HG03442 (cell line): Measurements from ENCODE around the gene KMT2C.
"Not testable (repeated sequence)": the region's sequence is repeated elsewhere in the genome, so short reads cannot be mapped to it uniquely, and the experiment has no call there.

Source experiments
- ATAC-seq: cut with Tn5 transposase; IDR thresholded peaks from one replicate; pipeline ENCODE4 v1.9.1; 2021; ENCODE audit warnings: mild to moderate bottlenecking, moderate library complexity; ENCODE audit not compliant: unreplicated experiment

KMT2C gene

GRCh38 chr7:152406491-152406890 lies 29.3 kb downstream of the KMT2C start:
- no peak for ATAC-seq

GRCh38 chr7:152406030-152406429 lies 29.8 kb downstream of the KMT2C start:
- ATAC-seq = not testable (repeated sequence)

- ATAC-seq = no peak
Observed at GRCh38 chr7:152403726-152404125, 32.1 kb downstream of the KMT2C start.

GRCh38 chr7:152402384-152403250 lies 33.2 kb downstream of the KMT2C start:
- ATAC-seq = no peak

GRCh38 chr7:152399344-152399743 lies 36.5 kb downstream of the KMT2C start:
- ATAC-seq = no peak

- ATAC-seq = no peak
Observed at GRCh38 chr7:152395112-152395511, 40.7 kb downstream of the KMT2C start.

GRCh38 chr7:152394214-152394613 lies 41.6 kb downstream of the KMT2C start:
- ATAC-seq = not testable (repeated sequence)

GRCh38 chr7:152392254-152392653 lies 43.5 kb downstream of the KMT2C start:
- ATAC-seq = no peak

GRCh38 chr7:152386136-152386764 lies 49.6 kb downstream of the KMT2C start:
- ATAC-seq = not testable (repeated sequence)

GRCh38 chr7:152384235-152385200 lies 51.3 kb downstream of the KMT2C start:
- not testable (repeated sequence) for ATAC-seq

GRCh38 chr7:152383341-152384234 lies 52.2 kb downstream of the KMT2C start:
- no peak for ATAC-seq

- ATAC-seq = no peak
Observed at GRCh38 chr7:152382244-152382643, 53.6 kb downstream of the KMT2C start.

- ATAC-seq = not testable (repeated sequence)
Observed at GRCh38 chr7:152380931-152381578, 54.7 kb downstream of the KMT2C start.

- not testable (repeated sequence) for ATAC-seq
Observed at GRCh38 chr7:152378497-152378896, 57.3 kb downstream of the KMT2C start.

GRCh38 chr7:152376716-152377484 lies 58.9 kb downstream of the KMT2C start:
- not testable (repeated sequence) for ATAC-seq

- no peak for ATAC-seq
Observed at GRCh38 chr7:152370297-152370696, 65.5 kb downstream of the KMT2C start.

GRCh38 chr7:152369518-152369917 lies 66.3 kb downstream of the KMT2C start:
- no peak for ATAC-seq

- no peak for ATAC-seq
Observed at GRCh38 chr7:152367170-152367569, 68.6 kb downstream of the KMT2C start.

GRCh38 chr7:152366662-152367061 lies 69.1 kb downstream of the KMT2C start:
- no peak for ATAC-seq
